GM18870 (cell line): ENCODE results near the gene ARL8A.
"Not testable (repeated sequence)": the region's sequence is repeated elsewhere in the genome, so short reads cannot be mapped to it uniquely, and the experiment has no call there.

ENCODE experiments used
- ATAC-seq: cut with Tn5 transposase; IDR thresholded peaks from one replicate; pipeline ENCODE4 v1.9.1; 2021; ENCODE audit warnings: moderate library complexity; ENCODE audit not compliant: unreplicated experiment

Gene ARL8A

GRCh38 chr1:202143011-202143767 lies 1.3 kb downstream of the ARL8A start:
- ATAC-seq: no peak

GRCh38 chr1:202141468-202141867 lies 3.1 kb downstream of the ARL8A start:
- not testable (repeated sequence) for ATAC-seq

- ATAC-seq: no peak
Observed at GRCh38 chr1:202140833-202141232, 3.7 kb downstream of the ARL8A start.

GRCh38 chr1:202135221-202135721 lies 9.3 kb downstream of the ARL8A start:
- ATAC-seq: no peak

GRCh38 chr1:202134645-202135172 lies 9.8 kb downstream of the ARL8A start:
- no peak for ATAC-seq

GRCh38 chr1:202133989-202134388 lies 10.5 kb downstream of the ARL8A start:
- ATAC-seq: no peak

GRCh38 chr1:202133496-202133895 lies 11.0 kb downstream of the ARL8A start:
- ATAC-seq: no peak

- no peak for ATAC-seq
Observed at GRCh38 chr1:202133001-202133400, 11.5 kb downstream of the ARL8A start.

- no peak for ATAC-seq
Observed at GRCh38 chr1:202131956-202132821, 12.3 kb downstream of the ARL8A start.

GRCh38 chr1:202130816-202131522 lies 13.6 kb downstream of the ARL8A start:
- ATAC-seq: no peak

GRCh38 chr1:202130297-202130721 lies 14.2 kb downstream of the ARL8A start:
- ATAC-seq: no peak

- no peak for ATAC-seq
Observed at GRCh38 chr1:202129453-202130296, 14.9 kb downstream of the ARL8A start.

GRCh38 chr1:202127836-202128622 lies 16.5 kb downstream of the ARL8A start:
- ATAC-seq: no peak

- ATAC-seq: no peak
Observed at GRCh38 chr1:202127061-202127460, 17.5 kb downstream of the ARL8A start.

- ATAC-seq: no peak
Observed at GRCh38 chr1:202126426-202126825, 18.1 kb downstream of the ARL8A start.

- no peak for ATAC-seq
Observed at GRCh38 chr1:202125611-202126010, 18.9 kb downstream of the ARL8A start.

GRCh38 chr1:202124142-202124541 lies 20.4 kb downstream of the ARL8A start:
- ATAC-seq: no peak

- ATAC-seq: no peak
Observed at GRCh38 chr1:202123336-202123813, 21.2 kb downstream of the ARL8A start.
